GF-D8 (cell line): Measurements from ENCODE around the gene AADACL2.
"Not testable (repeated sequence)": the region's sequence is repeated elsewhere in the genome, so short reads cannot be mapped to it uniquely, and the experiment has no call there.

Experiments
- DNase-seq: peaks from one replicate; lab custom pipeline; 2025; lab: John Stamatoyannopoulos, UW

The AADACL2 gene

GRCh38 chr3:151765685-151766084 lies 32.0 kb downstream of the AADACL2 start:
- no peak for DNase-seq

GRCh38 chr3:151766454-151766853 lies 32.7 kb downstream of the AADACL2 start:
- no peak for DNase-seq

- DNase-seq: no peak
Observed at GRCh38 chr3:151768393-151768930, 34.7 kb downstream of the AADACL2 start.

- no peak for DNase-seq
Observed at GRCh38 chr3:151769175-151769574, 35.4 kb downstream of the AADACL2 start.

- peak; percentile 25 for DNase-seq
Observed at GRCh38 chr3:151770956-151771355, 37.2 kb downstream of the AADACL2 start.

GRCh38 chr3:151772825-151773480 lies 39.2 kb downstream of the AADACL2 start:
- no peak for DNase-seq

GRCh38 chr3:151774235-151774634 lies 40.5 kb downstream of the AADACL2 start:
- no peak for DNase-seq

- DNase-seq: no peak
Observed at GRCh38 chr3:151774910-151775309, 41.2 kb downstream of the AADACL2 start.

GRCh38 chr3:151775314-151776258 lies 41.9 kb downstream of the AADACL2 start:
- DNase-seq: no peak

GRCh38 chr3:151776259-151776740 lies 42.6 kb downstream of the AADACL2 start:
- DNase-seq: no peak

- no peak for DNase-seq
Observed at GRCh38 chr3:151777880-151778279, 44.2 kb downstream of the AADACL2 start.

- DNase-seq: no peak
Observed at GRCh38 chr3:151787626-151788025, 53.9 kb downstream of the AADACL2 start.

GRCh38 chr3:151788401-151788800 lies 54.7 kb downstream of the AADACL2 start:
- no peak for DNase-seq

- DNase-seq: no peak
Observed at GRCh38 chr3:151789853-151790463, 56.2 kb downstream of the AADACL2 start.

- not testable (repeated sequence) for DNase-seq
Observed at GRCh38 chr3:151790763-151791162, 57.0 kb downstream of the AADACL2 start.

- no peak for DNase-seq
Observed at GRCh38 chr3:151792411-151792810, 58.7 kb downstream of the AADACL2 start.

GRCh38 chr3:151793636-151794035 lies 59.9 kb downstream of the AADACL2 start:
- DNase-seq: no peak

GRCh38 chr3:151794080-151794479 lies 60.4 kb downstream of the AADACL2 start:
- no peak for DNase-seq

- no peak for DNase-seq
Observed at GRCh38 chr3:151795276-151795675, 61.5 kb downstream of the AADACL2 start.

GRCh38 chr3:151796105-151796680 lies 62.5 kb downstream of the AADACL2 start:
- no peak for DNase-seq

- no peak for DNase-seq
Observed at GRCh38 chr3:151798466-151798865, 64.7 kb downstream of the AADACL2 start.

GRCh38 chr3:151800431-151800830 lies 66.7 kb downstream of the AADACL2 start:
- DNase-seq: no peak
